Adrenal gland (tissue), 12 donors: Measurements from ENCODE around the gene ADAMTS13. TPM values are rescaled to one million over a fixed set of nuclear protein-coding genes. Genes with fewer than 3 reads are reported as not detected.

Source experiments
- DNase-seq, 7 donors: peaks; one replicate each; pipeline ENCODE4 v3.0.0-alpha.2; 2019 to 2020
- H3K27ac ChIP-seq, 5 donors: fragments of 200-600 bp; sonication (generic) in 4 of 5; 1 replicate in 3 of 5; 2 replicates in 2 of 5; pipeline versions ENCODE4 v1.5.1 to v1.8.0; 2016 to 2020; ENCODE audit warnings: mild to moderate bottlenecking in 1 of 5
- H3K27me3 ChIP-seq: fragments of 200-600 bp; 2 replicates; pipeline ENCODE4 v1.8.0; 2021
- H3K36me3 ChIP-seq, 2 donors: fragments of 200-600 bp; replicated peaks in 1 of 2; 1 replicate in 1 of 2; 2 replicates in 1 of 2; pipeline versions ENCODE4 v1.5.1 to v1.8.0; 2018 to 2022
- H3K4me1 ChIP-seq, 2 donors: fragments of 200-600 bp; replicated peaks in 1 of 2; 1 replicate in 1 of 2; 2 replicates in 1 of 2; pipeline versions ENCODE4 v1.5.1 to v1.8.0; 2018 to 2021
- H3K4me3 ChIP-seq, 4 donors: fragments of 200-600 bp; sonication (generic) in 3 of 4; one replicate each; pipeline ENCODE4 v1.5.1; 2016 to 2018
- H3K9me3 ChIP-seq, 3 donors: fragments of 200-600 bp; sonication (generic) in 1 of 3; replicated peaks in 1 of 3; 1 replicate in 2 of 3; 2 replicates in 1 of 3; pipeline versions ENCODE4 v1.5.1 to v1.8.0; 2016 to 2021
- CTCF ChIP-seq, 6 experiments: fragments of 450-650 bp in 4 of 6; fragments of 200-600 bp in 2 of 6; sonication (generic) in 1 of 6; IDR thresholded peaks; 1 replicate in 5 of 6; 2 replicates in 1 of 6; pipeline versions ENCODE4 v1.5.1 to v1.8.0; 2016 to 2021; ENCODE audit warnings: antibody characterized with exemption in 6 of 6, mild to moderate bottlenecking in 2 of 6, moderate library complexity in 1 of 6
- POLR2A ChIP-seq, 2 donors: fragments of 450-650 bp; IDR thresholded peaks; one replicate each; pipeline ENCODE4 v1.6.1; 2017; ENCODE audit warnings: antibody characterized with exemption in 2 of 2, mild to moderate bottlenecking in 2 of 2, moderate library complexity in 1 of 2
- WGBS, 4 donors: extraction: QIAGEN DNeasy Blood & Tissue Kit in 2 of 4; methylation state at CpG; one replicate each; pipeline versions ENCODE4 v1.1.5 to v1.1.7; 2013 to 2017; 5-methylcytosine and 5-hydroxymethylcytosine counted together
- intact Hi-C, 2 donors: fragments of 100-400 bp; cut with DNase I; formaldehyde crosslinking; loops; one replicate each; pipeline versions ENCODE4 v1.14.1 to v1.15.0; 2022 to 2023
- polyA plus RNA-seq, 3 donors: library from polyadenylated mRNA; stranded (reverse); fragments of 200-250 nt in 2 of 3; fragments of 350-450 nt in 1 of 3; fragmentation: Illumina TruSeq in 1 of 3; extraction: RNeasy Lipid Tissue Mini Kit (QIAGEN cat#74804) in 1 of 3; gene quantifications; one replicate each; pipeline ENCODE4 v1.2.3, GENCODE V29; 2013 to 2014
- total RNA-seq, 9 donors: library from RNA; depleted of rRNA in 4 of 9; stranded (reverse); fragments of >200 nt in 4 of 9; fragments of 120-200 nt in 1 of 9; fragmentation: NEBNext Ultra II Directional in 1 of 9; extraction: Animal tissue kit (Norgen Biotek cat#: 25700) in 1 of 9; gene quantifications; one replicate each; pipeline versions ENCODE4 v1.1.0 to v1.2.4, GENCODE V29; 2013 to 2023
- donor health status: healthy with polysubstance abuse.
- donor health status: Bipolar disorder and iron deficiency.
- donor health status: DM: yes; HTN: yes; CAD: no.
- donor health status: DM: no; HTN: no; CAD: no.
- donor health status: DM: no; HTN: no; CAD: no.
- donor health status: DM: yes; HTN: yes; CAD: no.

Gene ADAMTS13
- total and polyA plus RNA-seq, 12 donors = 0.15 to 19.9 (median 2.0) TPM

DNA sequence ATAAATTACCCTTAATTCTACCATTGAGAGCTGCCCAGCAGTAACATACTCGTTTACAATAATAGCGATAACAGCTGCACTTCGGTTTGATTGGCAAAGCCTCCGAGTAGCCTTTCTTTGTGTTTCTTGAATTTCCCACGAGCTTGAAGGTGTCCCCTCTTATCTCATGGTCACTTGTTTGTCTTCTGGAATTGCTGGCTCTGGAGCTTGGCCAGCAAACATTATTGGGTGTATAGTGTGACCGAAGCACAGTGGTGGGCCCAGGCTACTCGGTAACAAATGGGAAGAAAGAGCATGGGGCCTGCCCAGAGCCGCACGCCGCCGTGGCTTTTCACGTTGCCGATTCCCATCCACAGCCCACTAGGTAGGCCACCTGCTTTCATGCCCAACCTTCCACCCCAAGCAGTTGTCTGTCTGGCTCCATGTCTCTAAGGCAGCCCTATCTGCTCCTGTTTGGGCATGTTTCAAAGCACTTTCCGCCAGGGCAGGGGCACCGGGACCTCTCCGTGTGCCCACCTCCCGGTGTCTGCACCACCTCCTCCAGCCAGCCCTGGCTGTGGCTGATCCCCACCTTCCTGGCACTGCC is 37.3 kb upstream of the ADAMTS13 start:
- no peak for TF ChIP-seq CTCF (IDR thresholded peaks at IDR 0.05)
- TF ChIP-seq POLR2A (IDR thresholded peaks at IDR 0.05) = no peak
- Histone ChIP-seq H3K9me3 (no peaks in the 10 kb centered on the region), H3K27me3 (no peaks in the 10 kb centered on the region), H3K36me3 (no peaks in the 10 kb centered on the region), H3K27ac (no peak overlapping the region), H3K4me1 (peaks cover 0 to under 1% of the 10 kb centered on the region in 2 donors), H3K4me3 (no peak overlapping the region)
- intact Hi-C loops = no loop called here
- 90 to 92% (median 91%) methylated on average over 16 to 17 of the region's 17 CpGs for WGBS, 4 donors
- DNase-seq = no peak

GRCh38 chr9:133385452-133385851 is 36.7 kb upstream of the ADAMTS13 start:
- Histone ChIP-seq H3K9me3 (no peaks in the 10 kb centered on the region), H3K36me3 (no peaks in the 10 kb centered on the region), H3K4me1 (no peaks in the 10 kb centered on the region), H3K4me3 (no peak overlapping the region), H3K27me3 (no peaks in the 10 kb centered on the region), H3K27ac (no peak overlapping the region)
- no peak for DNase-seq
- no peak for TF ChIP-seq CTCF (IDR thresholded peaks at IDR 0.05)
- no peak for TF ChIP-seq POLR2A (IDR thresholded peaks at IDR 0.05)
- 88 to 91% (median 91%) methylated on average over 6 to 14 of the region's 14 CpGs for WGBS, 4 donors
- intact Hi-C loops = no loop called here

- no peaks in the 10 kb centered on the region for H3K36me3 ChIP-seq
- no peaks in the 10 kb centered on the region for H3K9me3 ChIP-seq
- no peak overlapping the region for H3K27ac ChIP-seq
- no peaks in the 10 kb centered on the region for H3K27me3 ChIP-seq
- DNase-seq = no peak
- H3K4me3 ChIP-seq = no peak overlapping the region
- TF ChIP-seq POLR2A (IDR thresholded peaks at IDR 0.05) (no peak), CTCF (IDR thresholded peaks at IDR 0.05) (no peak)
- intact Hi-C loops = no loop called here
- no peaks in the 10 kb centered on the region for H3K4me1 ChIP-seq
- WGBS, 4 donors = 78 to 90% (median 85%) methylated on average over 2 to 13 of the region's 13 CpGs
Measured at GRCh38 chr9:133386338-133386737, 35.8 kb upstream of the ADAMTS13 start.

- WGBS, 4 donors = 84 to 87% (median 86%) methylated on average over 5 to 9 of the region's 9 CpGs
- H3K9me3 ChIP-seq = no peaks in the 10 kb centered on the region
- TF ChIP-seq POLR2A (IDR thresholded peaks at IDR 0.05) (no peak), CTCF (IDR thresholded peaks at IDR 0.05) (no peak)
- no peaks in the 10 kb centered on the region for H3K36me3 ChIP-seq
- no peaks in the 10 kb centered on the region for H3K27me3 ChIP-seq
- no peaks in the 10 kb centered on the region for H3K4me1 ChIP-seq
- H3K27ac ChIP-seq = no peak overlapping the region
- intact Hi-C loops = no loop called here
- DNase-seq = no peak
- H3K4me3 ChIP-seq = no peak overlapping the region
Measured at GRCh38 chr9:133387680-133388079, 34.5 kb upstream of the ADAMTS13 start.
